ENCODE measurements around the gene DCLK1. TPM values are rescaled to one million over a fixed set of nuclear protein-coding genes. Genes with fewer than 3 reads are reported as not detected.

Gene DCLK1
- total RNA-seq, 4 donors from 2014 or later = 10.0 to 41.1 (median 19.5) TPM

GRCh38 chr13:35876601-35877000, 254.6 kb downstream of the DCLK1 start:
- WGBS, 2 donors = 75 to 97% methylated on average over 1 of the region's 1 CpG
- no peak for DNase-seq (ENCODE audit: low spot score in 2 of 2)
- TF ChIP-seq POLR2A (IDR thresholded peaks at IDR 0.05) (no peak), CTCF (IDR thresholded peaks at IDR 0.05) (no peak)
- intact Hi-C loops (cut with DNase I; ENCODE audit: low total_unique reads) = no loop called here
- H3K4me3 ChIP-seq (ENCODE audit: low read depth, poor library complexity, severe bottlenecking) = no peak overlapping the region

DNA sequence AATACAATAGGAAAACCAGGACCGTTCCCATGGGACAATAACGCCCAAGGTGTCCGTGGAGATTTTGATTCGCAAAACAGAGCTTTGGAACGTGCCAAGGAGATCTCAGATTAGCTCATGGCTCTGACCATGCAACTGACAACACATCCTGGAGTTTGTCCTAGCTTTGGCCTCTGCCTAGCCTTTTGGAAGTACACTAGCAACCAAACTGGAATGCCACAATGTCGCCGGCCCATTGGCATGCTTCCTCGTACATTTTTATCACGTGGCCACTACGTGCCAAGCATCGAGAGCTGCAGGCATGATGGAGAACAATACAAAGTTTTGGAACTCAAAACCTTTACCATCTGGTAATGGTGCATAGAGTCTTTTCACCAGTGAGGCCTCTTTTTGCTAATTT, 256.5 kb downstream of the DCLK1 start:
- no peak overlapping the region for H3K4me3 ChIP-seq (ENCODE audit: low read depth, poor library complexity, severe bottlenecking)
- TF ChIP-seq POLR2A (IDR thresholded peaks at IDR 0.05) (no peak), CTCF (IDR thresholded peaks at IDR 0.05) (no peak)
- WGBS, 2 donors = 67 to 71% methylated on average over 11 of the region's 11 CpGs
- intact Hi-C loops (cut with DNase I; ENCODE audit: low total_unique reads) = no loop called here
- DNase-seq (ENCODE audit: low spot score in 2 of 2) = peak; percentile 69 to 93

DNA sequence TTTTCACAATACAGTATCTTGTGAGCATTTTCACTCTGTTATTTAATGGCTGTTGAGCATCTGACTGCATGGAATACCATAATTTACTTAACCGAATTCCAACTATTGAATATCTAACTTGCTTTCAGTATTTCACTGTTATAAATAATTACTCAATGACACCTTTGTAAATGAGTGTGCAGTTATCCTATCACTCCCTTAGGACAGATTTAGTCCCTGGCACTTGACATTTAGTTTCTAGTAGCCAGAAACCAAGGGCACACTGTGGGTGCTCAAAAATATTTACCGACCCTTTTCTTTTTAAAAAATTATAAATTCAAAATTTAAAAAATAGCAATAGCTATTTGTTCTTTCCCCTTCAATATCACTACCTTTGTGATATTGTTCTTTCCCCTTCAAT, 258.8 kb downstream of the DCLK1 start:
- WGBS, 2 donors = 89 to 92% methylated on average over 2 of the region's 2 CpGs
- no peak overlapping the region for H3K4me3 ChIP-seq (ENCODE audit: low read depth, poor library complexity, severe bottlenecking)
- TF ChIP-seq CTCF (IDR thresholded peaks at IDR 0.05) = no peak
- no peak for TF ChIP-seq POLR2A (IDR thresholded peaks at IDR 0.05)
- intact Hi-C loops (cut with DNase I; ENCODE audit: low total_unique reads) = no loop called here
- no peak for DNase-seq (ENCODE audit: low spot score in 2 of 2)

- intact Hi-C loops (cut with DNase I; ENCODE audit: low total_unique reads) = no loop called here
- 85 to 89% methylated on average over 2 of the region's 2 CpGs for WGBS, 2 donors
- no peak for DNase-seq (ENCODE audit: low spot score in 2 of 2)
- no peak for TF ChIP-seq CTCF (IDR thresholded peaks at IDR 0.05)
- no peak overlapping the region for H3K4me3 ChIP-seq (ENCODE audit: low read depth, poor library complexity, severe bottlenecking)
These were observed 259.6 kb downstream of the DCLK1 start for GRCh38 chr13:35871561-35871960.

DNA sequence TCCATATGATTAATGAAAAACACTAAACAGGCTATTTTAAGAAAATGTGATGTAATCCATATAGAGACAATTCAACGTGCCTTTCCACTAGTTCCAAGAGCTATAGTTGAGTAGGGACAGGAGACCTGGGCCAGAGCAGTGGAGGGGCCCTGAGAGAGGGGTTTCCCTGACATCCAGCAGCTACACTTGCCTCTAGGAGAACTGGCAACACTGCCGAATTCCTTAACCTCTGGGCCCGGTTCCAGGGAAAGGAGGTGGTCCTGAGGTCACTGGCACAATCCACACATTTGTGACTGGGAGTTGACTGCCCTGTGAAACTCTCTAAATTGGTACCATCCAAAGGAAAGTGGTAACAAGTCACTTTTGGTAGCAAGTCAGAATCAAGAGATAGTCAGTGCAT, 264.4 kb downstream of the DCLK1 start:
- intact Hi-C loops (cut with DNase I; ENCODE audit: low total_unique reads) = no loop called here
- TF ChIP-seq POLR2A (IDR thresholded peaks at IDR 0.05) (no peak), CTCF (IDR thresholded peaks at IDR 0.05) (no peak)
- 28 to 40% methylated on average over 3 of the region's 3 CpGs for WGBS, 2 donors
- no peak for DNase-seq (ENCODE audit: low spot score in 2 of 2)
- H3K4me3 ChIP-seq (ENCODE audit: low read depth, poor library complexity, severe bottlenecking) = no peak overlapping the region

Measured in lower leg skin (tissue), 4 donors.